Right renal pelvis (tissue), 4 donors: ENCODE measurements around the gene SNRK. TPM values are rescaled to one million over a fixed set of nuclear protein-coding genes. Genes with fewer than 3 reads are reported as not detected.

Source experiments
- DNase-seq, 4 donors: peaks; one replicate each; pipeline ENCODE4 v3.0.0-alpha.2; 2013; ENCODE audit warnings: low read depth in 4 of 4, low spot score in 3 of 4, missing footprints in 1 of 4
- polyA plus RNA-seq, 4 donors: library from polyadenylated mRNA; unstranded; fragments of 120-200 nt; gene quantifications; one replicate each; pipeline ENCODE4 v1.2.1, GENCODE V29; 2013; ENCODE audit not compliant: insufficient read length in 4 of 4

SNRK gene, protein sequence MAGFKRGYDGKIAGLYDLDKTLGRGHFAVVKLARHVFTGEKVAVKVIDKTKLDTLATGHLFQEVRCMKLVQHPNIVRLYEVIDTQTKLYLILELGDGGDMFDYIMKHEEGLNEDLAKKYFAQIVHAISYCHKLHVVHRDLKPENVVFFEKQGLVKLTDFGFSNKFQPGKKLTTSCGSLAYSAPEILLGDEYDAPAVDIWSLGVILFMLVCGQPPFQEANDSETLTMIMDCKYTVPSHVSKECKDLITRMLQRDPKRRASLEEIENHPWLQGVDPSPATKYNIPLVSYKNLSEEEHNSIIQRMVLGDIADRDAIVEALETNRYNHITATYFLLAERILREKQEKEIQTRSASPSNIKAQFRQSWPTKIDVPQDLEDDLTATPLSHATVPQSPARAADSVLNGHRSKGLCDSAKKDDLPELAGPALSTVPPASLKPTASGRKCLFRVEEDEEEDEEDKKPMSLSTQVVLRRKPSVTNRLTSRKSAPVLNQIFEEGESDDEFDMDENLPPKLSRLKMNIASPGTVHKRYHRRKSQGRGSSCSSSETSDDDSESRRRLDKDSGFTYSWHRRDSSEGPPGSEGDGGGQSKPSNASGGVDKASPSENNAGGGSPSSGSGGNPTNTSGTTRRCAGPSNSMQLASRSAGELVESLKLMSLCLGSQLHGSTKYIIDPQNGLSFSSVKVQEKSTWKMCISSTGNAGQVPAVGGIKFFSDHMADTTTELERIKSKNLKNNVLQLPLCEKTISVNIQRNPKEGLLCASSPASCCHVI
- 10 to 100 TPM; 50.8 to 61.8 (median 57.5) TPM for polyA plus RNA-seq

DNA sequence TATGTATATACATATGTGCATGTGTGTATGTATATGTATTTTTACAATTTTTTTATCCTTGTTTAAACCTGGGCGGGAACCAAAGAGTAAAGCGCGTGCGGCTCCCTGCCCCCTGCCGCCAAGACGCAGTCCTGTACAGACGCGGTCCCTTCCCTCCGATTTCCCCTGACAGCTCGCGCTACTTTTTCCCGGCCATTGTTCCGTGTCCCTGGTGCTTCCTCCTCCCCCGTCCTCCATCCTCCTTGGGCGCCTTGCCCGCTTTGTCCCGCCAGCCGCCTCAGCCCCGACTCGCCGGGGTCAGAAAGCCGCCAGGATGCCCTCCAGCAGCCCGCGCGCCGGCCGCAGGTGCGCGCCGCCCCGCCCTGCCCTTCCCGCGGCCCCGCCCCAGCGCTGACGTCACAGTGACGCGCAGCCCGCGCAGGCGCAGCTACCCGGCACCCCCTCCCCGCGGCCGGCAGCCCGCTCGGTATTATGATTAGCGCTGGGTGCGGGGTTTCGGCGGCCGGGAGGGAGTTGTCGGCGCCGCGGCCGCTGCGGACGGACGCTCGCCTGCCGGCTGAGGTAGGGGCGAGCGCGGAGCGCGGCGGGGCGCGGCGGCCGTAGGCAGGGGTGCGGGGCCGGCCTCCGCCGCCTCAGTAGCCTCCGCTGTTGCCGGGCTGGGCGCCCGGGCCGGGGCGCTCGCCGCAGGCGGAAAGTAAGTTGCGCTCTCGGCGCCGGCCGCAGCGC is at the start of gene SNRK:
SNRK (plus strand) TSS at position 426 of the 726 bp plus-strand sequence. CDS start 16,664 bp downstream, outside the sequence.
- DNase-seq = peak; percentile 67 to 80 (median 74)

DNA sequence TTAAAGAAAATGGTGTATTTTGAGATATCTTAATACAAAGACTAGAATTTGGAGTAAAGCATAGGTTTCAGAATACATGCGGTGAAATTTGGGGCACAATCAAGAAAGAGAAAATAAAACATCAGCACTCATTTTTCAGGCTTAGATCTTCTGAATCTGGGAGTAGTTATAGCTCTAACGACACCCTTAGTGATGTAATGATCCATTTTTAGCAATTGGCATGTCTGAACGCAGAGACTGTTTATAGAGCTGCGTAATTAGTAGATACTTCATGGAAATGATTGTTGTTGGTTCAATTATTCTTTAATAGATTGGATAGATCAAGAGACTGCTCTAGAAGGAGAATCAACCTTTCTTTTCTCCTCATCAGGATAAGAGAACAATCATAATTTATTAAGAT is 47.5 kb upstream of the SNRK start:
- DNase-seq = no peak

DNA sequence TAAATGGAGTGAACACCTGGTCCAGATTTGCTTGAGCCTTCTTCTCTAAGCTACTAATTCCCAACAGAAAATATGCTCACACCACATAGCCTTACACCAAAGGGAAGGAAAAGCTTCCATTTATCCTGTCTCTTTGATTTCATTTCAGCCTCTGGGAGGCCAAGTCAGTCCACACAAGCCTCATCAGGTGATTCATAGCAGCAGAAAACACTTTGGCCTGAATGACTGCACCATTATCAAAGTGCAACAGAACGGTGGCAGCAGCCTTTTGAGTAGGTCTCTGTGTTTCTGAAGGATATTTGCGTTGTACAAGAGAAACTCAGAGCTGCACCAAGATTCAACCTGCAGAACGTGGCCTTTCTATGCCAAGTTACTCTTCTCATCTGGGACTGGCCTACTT is 46.6 kb upstream of the SNRK start:
- no peak for DNase-seq

- DNase-seq = no peak
Observed at GRCh38 chr3:43243590-43244587, 42.5 kb upstream of the SNRK start.

DNA sequence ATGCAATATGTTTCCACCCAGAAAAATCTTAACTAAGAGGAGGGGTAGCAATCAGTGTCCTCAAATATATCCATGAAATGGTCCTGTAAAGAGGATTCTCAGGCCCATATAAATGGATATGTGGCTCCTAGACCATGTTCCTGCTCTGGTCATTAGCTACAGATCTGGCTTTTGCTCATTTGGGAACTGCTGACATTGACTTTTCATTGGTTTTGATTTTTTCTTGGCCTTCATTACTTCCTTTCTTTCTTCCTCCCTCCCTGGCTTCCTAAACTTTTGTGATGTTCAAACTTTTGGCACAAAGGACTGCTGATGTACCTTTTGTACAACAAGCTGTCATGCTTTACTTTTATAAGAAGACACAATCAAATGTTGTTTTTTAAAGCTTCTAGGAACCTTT is 41.6 kb upstream of the SNRK start:
- DNase-seq = no peak

- DNase-seq = no peak
Observed at GRCh38 chr3:43246976-43247375, 39.4 kb upstream of the SNRK start.

GRCh38 chr3:43247561-43248184 is 38.7 kb upstream of the SNRK start:
- DNase-seq = no peak

DNA sequence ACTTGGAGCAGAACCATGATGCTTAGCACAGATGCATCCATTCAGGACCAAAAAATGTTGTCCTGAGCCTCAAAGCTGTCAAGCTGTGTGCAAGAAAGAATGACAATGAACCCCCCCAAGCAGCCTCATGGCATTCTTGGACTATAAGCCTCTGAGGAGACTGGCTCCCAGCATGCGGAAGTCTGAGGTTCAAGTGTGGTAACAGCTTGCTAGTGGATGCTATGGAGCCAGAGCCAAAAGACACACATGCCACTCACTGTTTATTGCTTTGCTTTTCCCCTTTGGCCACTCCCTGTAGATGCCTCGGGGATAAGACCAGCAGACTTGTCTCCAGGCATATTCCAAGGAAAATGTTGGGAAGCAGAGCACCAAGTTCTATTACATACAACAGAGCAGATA is 38.2 kb upstream of the SNRK start:
- no peak for DNase-seq

- DNase-seq = no peak
Observed at GRCh38 chr3:43248973-43249372, 37.4 kb upstream of the SNRK start.

GRCh38 chr3:43249405-43249804 is 36.9 kb upstream of the SNRK start:
- no peak for DNase-seq

DNA sequence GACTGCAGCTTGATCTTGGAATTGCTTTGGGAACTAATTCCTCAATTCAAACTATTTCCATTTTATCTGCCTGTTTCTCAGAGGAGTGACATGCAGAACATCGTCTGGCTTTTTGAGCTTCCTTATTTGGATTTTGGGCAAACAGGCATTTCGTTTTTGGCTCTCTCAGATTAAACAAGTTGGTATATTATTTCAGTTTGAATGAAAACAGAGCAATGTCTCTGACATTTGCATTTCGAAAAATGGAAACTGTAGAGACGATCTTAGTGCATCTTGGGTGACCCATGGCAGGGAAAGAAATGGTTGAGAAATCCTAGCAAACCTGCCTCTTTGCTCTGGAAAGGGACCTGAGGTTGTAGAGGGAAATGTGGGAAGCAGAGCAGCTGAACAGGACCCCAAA is 33.0 kb upstream of the SNRK start:
- no peak for DNase-seq

- DNase-seq = no peak
Observed at GRCh38 chr3:43254125-43254524, 32.2 kb upstream of the SNRK start.

DNA sequence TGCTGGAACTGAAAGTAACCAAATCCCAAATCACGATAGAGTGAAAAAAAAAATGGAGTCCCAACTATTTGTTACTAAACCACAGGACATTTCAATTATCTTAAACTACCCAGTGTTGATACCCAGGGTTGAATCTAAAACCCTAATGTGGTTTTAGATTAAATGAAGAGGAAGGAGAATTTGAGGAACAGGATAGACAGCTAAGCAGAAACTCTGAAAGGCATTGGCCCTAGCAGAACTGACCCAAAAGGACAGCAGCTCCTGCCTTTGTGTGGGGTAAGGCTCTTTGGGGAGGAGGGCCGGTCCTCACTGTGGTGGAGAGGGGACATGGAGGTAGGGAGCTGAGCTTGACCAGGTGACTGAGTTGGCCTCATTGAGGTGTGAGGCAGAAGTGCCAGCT is 30.7 kb upstream of the SNRK start:
- no peak for DNase-seq

GRCh38 chr3:43256714-43257461 is 29.5 kb upstream of the SNRK start:
- DNase-seq = no peak

GRCh38 chr3:43257850-43258249 is 28.5 kb upstream of the SNRK start:
- DNase-seq = no peak

DNA sequence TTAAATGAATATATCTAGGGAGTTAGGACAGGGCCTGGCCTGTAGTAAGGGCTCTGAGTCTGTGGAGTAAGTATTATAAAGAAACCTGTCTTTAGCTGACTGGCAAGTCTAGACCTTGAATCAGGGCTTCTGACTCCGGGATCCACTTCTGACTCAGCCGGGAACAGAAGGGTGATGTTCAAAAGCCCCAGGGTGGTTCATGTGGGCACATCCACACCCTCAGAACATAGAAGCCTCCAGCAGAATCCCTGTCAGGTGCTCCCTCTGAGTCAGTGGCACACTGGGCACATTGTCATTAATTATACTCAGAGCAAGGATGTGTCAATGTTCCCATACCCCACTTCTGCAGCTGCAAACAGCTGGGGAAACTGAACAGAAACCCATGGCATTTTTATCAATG is 26.7 kb upstream of the SNRK start:
- no peak for DNase-seq

GRCh38 chr3:43260412-43260811 is 25.9 kb upstream of the SNRK start:
- DNase-seq = no peak

DNA sequence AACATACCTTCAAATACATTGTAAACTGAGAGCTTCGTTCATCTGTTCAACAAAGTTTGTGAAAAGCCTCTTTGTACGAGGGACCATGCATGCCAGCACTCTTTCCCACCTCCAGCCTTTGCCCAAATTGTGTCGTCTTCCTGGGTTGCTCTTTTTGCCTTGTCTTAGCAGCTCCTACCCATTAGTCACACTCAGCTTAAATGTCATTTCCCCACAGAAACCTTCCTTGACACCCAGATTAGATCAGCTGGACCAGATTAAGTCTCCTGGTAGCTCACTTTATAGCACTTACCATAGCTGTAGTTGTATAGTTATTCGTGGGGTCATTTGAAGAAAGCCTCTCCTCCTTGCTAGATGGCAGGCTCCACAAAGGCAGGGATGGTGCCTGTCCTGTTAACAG is 24.1 kb upstream of the SNRK start:
- no peak for DNase-seq

DNA sequence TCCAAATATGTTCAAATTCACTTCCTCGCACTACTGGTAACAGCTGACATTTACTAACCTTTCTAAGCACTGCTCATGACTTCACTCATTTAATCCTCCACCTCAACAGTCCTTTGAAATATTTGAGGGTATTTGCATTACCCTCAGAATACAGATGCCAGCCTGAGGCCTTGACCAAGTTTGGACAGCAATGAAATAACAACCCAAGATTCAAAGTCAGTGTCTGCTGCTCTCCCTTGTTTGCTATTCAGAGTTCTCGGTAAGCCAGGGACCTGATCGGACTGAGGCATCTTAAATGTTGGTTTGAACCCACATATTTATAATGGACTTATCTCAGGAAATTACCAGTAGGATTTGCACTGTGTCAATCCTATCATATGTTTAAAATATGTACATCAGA is 19.9 kb upstream of the SNRK start:
- DNase-seq = no peak
